Measurements from ENCODE around the gene GJE1.

GJE1 gene

DNA sequence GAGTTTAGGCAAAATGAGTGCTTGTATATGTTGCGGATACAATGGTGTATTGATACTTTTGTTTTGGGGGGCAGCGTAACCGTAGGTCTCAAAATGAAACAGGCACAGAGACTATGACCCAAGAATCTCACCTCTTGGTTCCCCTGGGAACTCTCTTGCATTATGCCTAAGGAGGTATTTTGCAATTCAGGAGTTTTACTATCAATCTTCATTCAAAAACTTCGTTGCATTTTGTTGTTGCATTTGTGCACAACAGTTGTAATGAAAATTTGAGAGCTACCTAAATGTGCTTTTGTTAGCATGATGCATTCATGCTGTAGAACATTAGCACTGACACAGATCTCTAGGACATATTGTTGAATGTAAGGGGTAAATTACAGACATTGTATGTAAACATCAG lies 32.5 kb downstream of the GJE1 start:
- DNase-seq (ENCODE audit: low read depth in 2 of 2), result no peak

DNA sequence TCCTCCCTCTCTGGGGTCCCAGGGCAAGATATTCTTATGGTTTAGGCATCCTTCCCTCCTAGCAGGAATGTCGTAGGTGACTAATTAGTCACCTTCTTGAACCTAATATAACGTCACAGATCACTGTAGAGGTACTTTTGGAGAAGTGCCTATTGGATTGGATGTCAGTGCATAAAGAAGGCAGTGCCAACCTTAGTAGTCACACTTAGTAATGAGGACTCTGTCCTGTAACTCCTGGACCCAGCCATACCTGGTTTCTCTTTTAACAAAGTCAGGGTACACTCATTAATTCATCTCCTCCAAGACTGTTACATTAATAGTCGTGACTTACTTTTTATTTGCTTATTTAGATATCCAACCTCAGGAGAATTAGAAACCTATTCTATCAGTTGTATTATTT lies 34.3 kb downstream of the GJE1 start:
- DNase-seq (ENCODE audit: low read depth in 2 of 2), result no peak

DNA sequence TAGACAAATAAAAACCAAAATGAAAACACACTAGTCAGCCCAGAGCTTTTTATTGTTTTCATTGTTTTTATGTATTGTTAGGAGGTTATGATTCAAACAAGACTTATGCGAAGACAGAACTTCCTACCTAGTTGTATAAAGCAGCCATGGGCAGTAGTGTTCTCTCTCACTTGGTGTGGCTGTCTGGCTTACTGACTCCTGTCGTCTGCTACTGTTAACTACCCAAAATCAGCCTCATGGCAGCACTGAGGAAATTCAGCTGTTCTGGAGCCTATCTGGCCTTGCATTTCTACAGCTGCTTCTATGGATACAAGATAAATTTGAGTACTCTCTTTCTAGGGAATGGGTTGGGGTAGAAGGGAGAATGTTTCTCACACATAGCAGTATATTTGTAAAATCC lies 34.8 kb downstream of the GJE1 start:
- no peak for DNase-seq (ENCODE audit: low read depth in 2 of 2)

DNA sequence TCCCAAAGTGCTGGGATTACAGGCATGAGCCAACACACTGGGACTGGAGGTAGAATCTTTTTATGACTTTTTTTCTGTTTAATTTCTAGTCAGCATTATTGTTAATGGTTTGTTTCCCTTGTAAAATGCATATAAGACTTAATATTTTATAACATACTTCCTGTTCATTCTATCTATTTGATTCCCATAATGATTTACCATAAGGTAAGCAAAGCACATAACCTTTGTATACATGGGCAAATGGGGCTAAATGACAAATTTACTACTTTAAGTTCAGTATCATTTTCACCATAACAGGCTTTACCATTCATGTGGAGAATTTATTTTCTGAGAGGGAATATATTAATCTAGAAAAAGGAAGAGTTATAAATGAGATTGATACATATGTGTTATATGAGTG lies 38.6 kb downstream of the GJE1 start:
- no peak for DNase-seq (ENCODE audit: low read depth in 2 of 2)

DNA sequence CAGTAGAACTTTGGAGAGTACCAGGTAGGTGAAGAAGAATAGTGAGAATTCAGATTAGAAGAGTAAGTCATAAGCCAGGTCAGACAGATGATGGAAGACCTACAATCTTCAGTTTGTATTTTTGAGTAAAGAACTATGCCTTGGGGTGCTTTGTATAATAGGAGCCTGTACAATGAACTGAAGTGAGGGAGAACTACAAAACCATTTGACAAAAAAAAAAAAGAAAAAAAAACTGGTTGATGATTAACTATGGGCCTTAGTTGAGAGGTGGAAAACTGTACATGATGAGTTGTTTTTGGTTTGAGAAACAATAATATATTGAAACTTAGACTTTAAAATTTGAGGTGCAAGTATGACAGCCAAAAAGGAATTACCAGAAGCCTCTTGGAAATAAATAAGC lies 40.0 kb downstream of the GJE1 start:
- DNase-seq (ENCODE audit: low read depth in 2 of 2), result no peak

DNA sequence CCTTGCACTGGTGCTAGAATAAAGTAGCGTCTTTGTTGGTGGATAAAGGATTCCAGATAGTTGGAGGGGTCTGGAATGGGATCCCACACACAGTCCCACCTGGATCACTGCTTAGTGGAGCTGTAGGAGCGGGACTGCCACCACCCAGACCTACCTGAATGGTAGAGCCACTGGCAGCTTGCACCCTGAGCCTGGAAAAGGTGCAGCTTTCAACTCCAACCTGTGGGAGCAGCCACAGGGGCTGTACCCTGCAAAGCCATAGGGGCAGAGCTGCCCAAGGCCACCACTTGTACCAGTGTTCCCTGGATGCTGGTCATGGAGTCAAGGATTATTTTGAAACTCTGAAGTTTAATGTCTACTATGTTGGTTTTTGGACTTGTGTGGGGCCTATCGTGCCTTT lies 41.3 kb downstream of the GJE1 start:
- DNase-seq (ENCODE audit: low read depth in 2 of 2), result no peak

DNA sequence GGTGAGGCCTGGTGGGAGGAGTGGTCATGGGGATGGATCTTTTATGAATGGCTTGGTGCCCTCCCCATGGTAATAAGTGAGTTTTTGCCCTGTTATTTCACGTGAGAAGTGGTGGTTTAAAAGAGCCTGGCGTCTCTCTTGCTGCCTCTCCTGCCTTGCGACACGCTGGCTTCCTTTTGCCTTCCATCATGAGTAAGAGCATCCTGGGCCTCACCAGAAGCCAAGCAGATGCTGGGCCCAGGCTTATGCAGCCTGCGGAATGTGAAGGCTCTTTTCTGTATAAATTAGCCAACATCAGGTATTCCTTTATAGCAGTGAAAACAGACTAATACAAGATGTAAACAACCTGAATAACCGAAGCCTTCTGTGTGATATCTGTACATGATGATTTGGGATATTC lies 42.0 kb downstream of the GJE1 start:
- no peak for DNase-seq (ENCODE audit: low read depth in 2 of 2)

DNA sequence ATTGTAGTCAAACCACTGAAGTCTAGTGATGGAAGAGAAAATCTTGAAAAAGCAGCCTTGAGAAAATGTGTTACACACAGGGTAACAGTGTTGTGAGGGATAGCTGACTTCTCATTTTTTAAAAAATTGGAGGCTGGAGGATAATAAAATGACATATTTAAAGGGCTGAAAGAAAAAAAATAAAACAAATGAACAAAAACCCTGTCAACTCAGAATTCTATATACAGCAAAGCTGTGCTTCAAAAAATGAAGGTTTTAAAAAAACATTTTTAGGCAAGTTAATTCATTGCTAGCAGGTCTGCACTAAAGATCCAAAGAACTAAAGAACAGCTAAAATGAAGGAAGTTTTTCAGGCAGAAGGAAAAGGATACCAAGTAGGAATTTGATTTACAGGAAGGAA lies 45.4 kb downstream of the GJE1 start:
- no peak for DNase-seq (ENCODE audit: low read depth in 2 of 2)

DNA sequence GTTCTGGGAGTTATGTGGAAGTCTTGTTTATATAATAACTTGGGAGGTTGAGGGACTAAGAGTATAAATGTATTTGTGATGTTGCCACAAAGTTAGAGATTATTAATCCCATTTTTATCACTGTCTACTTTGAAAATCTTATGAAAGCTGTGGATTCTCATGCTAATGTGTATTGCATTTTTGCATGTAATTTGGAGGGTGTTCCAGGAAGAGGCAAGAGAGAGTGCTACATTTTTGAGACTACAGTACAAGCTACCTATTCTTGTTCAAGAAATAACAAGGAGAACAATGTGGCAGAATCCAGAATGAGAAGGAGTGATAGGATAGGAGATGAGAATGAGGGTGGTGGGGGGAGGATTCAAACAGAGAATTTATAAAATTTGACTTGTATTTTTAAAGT lies 49.3 kb downstream of the GJE1 start:
- no peak for DNase-seq (ENCODE audit: low read depth in 2 of 2)

DNA sequence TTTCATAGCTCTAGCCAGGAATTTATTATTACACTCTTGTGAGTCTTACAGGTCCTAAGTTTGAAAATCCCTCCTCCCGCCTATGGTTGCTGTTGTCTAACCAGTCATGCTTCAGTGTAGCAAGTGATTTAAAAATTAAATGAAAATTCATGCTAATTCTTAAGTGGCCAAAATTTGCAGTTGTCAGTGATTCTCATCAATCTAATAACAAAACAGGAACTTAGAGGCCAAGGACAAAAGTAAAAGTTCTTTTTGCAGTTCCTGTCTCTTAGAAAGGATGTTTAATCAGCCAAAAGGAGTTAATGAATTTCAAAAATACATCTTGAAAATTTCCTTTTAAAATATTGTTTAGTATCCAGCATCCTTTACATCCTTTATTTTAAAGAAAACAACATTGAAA lies 50.6 kb downstream of the GJE1 start:
- no peak for DNase-seq (ENCODE audit: low read depth in 2 of 2)

DNA sequence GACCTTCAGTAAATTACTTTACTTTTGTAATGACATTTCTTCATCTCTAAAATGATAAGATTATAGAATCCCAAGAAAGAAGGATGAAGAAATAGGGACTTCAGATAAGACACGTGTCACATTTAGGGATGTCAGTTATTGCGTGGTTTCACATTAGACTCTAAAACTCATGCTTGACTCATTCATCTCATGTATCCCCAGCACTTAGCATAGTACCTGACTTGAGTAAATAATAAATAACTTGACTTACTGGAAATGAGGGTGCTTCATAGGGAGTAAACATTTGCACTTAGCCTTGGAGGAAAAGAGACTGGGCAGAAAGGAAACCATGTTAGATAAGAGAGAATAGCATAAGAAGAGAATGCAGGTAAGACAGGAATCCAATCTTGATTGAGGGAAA lies 51.6 kb downstream of the GJE1 start:
- no peak for DNase-seq (ENCODE audit: low read depth in 2 of 2)

All from stimulated activated CD4-positive, alpha-beta T cell treated with anti-CD3 and anti-CD28 coated beads, Interleukin-1b, Interleukin-23, amount 100 ng/mL, for 4 hours (primary cell).